OCI-LY1 (cell line): ENCODE results near the gene PRLR.

Experiments used
- H2AFZ ChIP-seq: fragments of 200-600 bp; sonication (generic), shearing (Covaris generic); 2 replicates; pipeline ENCODE4 v1.6.0; 2014; ENCODE audit warnings: antibody characterized with exemption, mild to moderate bottlenecking, low read length
- H3F3A ChIP-seq: fragments of 200-600 bp; sonication (generic), shearing (Covaris generic); 2 replicates; pipeline ENCODE4 v1.6.0; 2014; ENCODE audit warnings: mild to moderate bottlenecking, antibody characterized with exemption, low read length, moderate library complexity; ENCODE audit not compliant: insufficient read depth
- H3K27ac ChIP-seq: fragments of 200-600 bp; sonication (generic); 2 replicates; pipeline ENCODE4 v1.5.1; 2014; ENCODE audit warnings: low read length, mixed run types, mild to moderate bottlenecking, low read depth; ENCODE audit not compliant: poor library complexity, severe bottlenecking
- H3K27me3 ChIP-seq: fragments of 200-600 bp; sonication (generic); 2 replicates; pipeline ENCODE4 v1.6.0; 2014; ENCODE audit warnings: antibody characterized with exemption, mild to moderate bottlenecking, low read length, moderate library complexity; ENCODE audit not compliant: insufficient read depth
- H3K36me3 ChIP-seq: fragments of 200-600 bp; sonication (generic); 2 replicates; pipeline ENCODE4 v1.6.1; 2014; ENCODE audit warnings: mild to moderate bottlenecking, antibody characterized with exemption, low read length, moderate library complexity, mixed read lengths; ENCODE audit not compliant: insufficient read depth
- H3K4me1 ChIP-seq: fragments of 200-600 bp; sonication (generic); 2 replicates; pipeline ENCODE4 v1.5.1; 2014; ENCODE audit warnings: mild to moderate bottlenecking, low read length, moderate library complexity; ENCODE audit not compliant: insufficient read depth, severe bottlenecking
- H3K4me2 ChIP-seq: fragments of 200-600 bp; sonication (generic), shearing (Covaris generic); 2 replicates; pipeline ENCODE4 v1.6.1; 2014; ENCODE audit warnings: low read length
- H3K4me3 ChIP-seq: fragments of 200-600 bp; sonication (generic); 2 replicates; pipeline ENCODE4 v1.5.1; 2014; ENCODE audit warnings: low read length, low read depth, mild to moderate bottlenecking, mixed read lengths; ENCODE audit not compliant: poor library complexity, severe bottlenecking
- H3K79me2 ChIP-seq: fragments of 200-600 bp; shearing (Covaris generic); 2 replicates; pipeline ENCODE4 v1.6.1; 2016; ENCODE audit warnings: mixed run types, low read length, mixed read lengths; ENCODE audit not compliant: insufficient read depth
- H3K9ac ChIP-seq: fragments of 200-600 bp; sonication (generic), shearing (Covaris generic); 2 replicates; pipeline ENCODE4 v1.6.1; 2014; ENCODE audit warnings: mild to moderate bottlenecking, low read length, mixed read lengths
- H3K9me2 ChIP-seq: fragments of 200-600 bp; sonication (generic), shearing (Covaris generic); 2 replicates; pipeline ENCODE4 v1.6.1; 2014; ENCODE audit warnings: low read depth, mild to moderate bottlenecking, low read length, mixed read lengths
- H3K9me3 ChIP-seq: fragments of 200-600 bp; shearing (Covaris generic); 2 replicates; pipeline ENCODE4 v1.6.1; 2014; ENCODE audit warnings: low read length, mixed read lengths
- H4K20me1 ChIP-seq: fragments of 200-600 bp; sonication (generic), shearing (Covaris generic); 2 replicates; pipeline ENCODE4 v1.6.0; 2016; ENCODE audit warnings: mild to moderate bottlenecking, low read length; ENCODE audit not compliant: insufficient read depth
- EZH2 ChIP-seq: fragments of 200-600 bp; sonication (generic), shearing (Covaris generic); IDR thresholded peaks from 2 replicates; pipeline ENCODE4 v1.8.0; 2017; ENCODE audit warnings: borderline replicate concordance, mixed run types, mild to moderate bottlenecking, antibody characterized with exemption, low read length, moderate library complexity, mixed read lengths
- TF ChIP-seq, protein P1 (sequence below): fragments of 200-600 bp; sonication (generic), shearing (Covaris generic); IDR thresholded peaks from 2 replicates; pipeline ENCODE4 v1.5.1; 2017; ENCODE audit warnings: mild to moderate bottlenecking, antibody characterized with exemption, low read length, moderate library complexity, mixed read lengths

Gene PRLR

DNA sequence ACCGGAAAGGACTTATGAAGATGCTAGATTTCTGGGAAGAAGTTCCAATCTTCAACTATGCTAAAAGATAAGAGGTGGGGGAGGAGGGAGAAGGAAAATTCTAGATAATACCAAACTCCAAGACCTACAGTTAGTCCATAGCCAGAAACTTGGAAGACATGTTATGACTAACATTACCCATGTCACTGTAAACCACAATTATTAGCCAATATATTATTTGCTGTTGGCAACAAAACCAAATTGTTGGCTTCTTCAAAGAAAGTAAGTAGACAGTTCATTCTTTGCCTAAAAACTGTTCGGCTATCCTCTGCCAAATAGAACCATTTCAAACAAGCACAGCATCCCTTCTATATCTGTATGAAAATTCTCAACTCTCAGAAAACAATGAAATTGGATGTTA lies 25.1 kb downstream of the PRLR start:
- Histone ChIP-seq H3K79me2 (no peaks in the 10 kb centered on the region), H3F3A (no peaks in the 10 kb centered on the region), H3K9me3 (no peaks in the 10 kb centered on the region), H4K20me1 (no peaks in the 10 kb centered on the region), H3K36me3 (no peaks in the 10 kb centered on the region), H3K9me2 (no peaks in the 10 kb centered on the region), H3K27ac (no peak overlapping the region), H3K4me2 (no peak overlapping the region), H3K4me3 (no peak overlapping the region), H3K27me3 (no peaks in the 10 kb centered on the region), H3K9ac (no peak overlapping the region), H2AFZ (no peak overlapping the region), H3K4me1 (no peaks in the 10 kb centered on the region)
- TF ChIP-seq, protein P1, sequence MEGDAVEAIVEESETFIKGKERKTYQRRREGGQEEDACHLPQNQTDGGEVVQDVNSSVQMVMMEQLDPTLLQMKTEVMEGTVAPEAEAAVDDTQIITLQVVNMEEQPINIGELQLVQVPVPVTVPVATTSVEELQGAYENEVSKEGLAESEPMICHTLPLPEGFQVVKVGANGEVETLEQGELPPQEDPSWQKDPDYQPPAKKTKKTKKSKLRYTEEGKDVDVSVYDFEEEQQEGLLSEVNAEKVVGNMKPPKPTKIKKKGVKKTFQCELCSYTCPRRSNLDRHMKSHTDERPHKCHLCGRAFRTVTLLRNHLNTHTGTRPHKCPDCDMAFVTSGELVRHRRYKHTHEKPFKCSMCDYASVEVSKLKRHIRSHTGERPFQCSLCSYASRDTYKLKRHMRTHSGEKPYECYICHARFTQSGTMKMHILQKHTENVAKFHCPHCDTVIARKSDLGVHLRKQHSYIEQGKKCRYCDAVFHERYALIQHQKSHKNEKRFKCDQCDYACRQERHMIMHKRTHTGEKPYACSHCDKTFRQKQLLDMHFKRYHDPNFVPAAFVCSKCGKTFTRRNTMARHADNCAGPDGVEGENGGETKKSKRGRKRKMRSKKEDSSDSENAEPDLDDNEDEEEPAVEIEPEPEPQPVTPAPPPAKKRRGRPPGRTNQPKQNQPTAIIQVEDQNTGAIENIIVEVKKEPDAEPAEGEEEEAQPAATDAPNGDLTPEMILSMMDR: no peak

DNA sequence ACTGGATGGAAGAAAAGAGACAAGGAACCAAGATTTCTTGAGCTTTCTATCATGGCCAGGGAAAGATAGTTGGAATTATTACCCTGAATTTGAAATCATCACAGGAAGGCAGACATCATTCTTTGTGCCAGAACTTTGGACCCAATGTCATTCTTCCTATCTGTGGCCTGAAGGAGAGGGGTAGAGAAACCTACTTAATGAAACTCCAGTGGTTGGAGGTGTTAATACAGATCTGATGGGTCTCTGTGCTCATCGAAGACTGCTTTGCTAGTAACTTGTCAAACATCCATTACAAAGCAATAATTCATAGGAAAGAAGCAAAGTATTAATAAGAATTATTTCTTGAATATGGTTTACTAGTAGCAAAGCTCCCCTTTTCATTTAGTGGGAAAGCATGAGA lies 26.9 kb downstream of the PRLR start:
- Histone ChIP-seq H3K27me3 (no peaks in the 10 kb centered on the region; the same call in 1 of the 2 replicates), H3K9me2 (no peaks in the 10 kb centered on the region), H2AFZ (no peak overlapping the region), H3K4me2 (no peak overlapping the region), H3F3A (no peaks in the 10 kb centered on the region), H3K4me3 (no peak overlapping the region), H3K36me3 (no peaks in the 10 kb centered on the region), H3K79me2 (no peaks in the 10 kb centered on the region), H3K9me3 (no peaks in the 10 kb centered on the region), H4K20me1 (no peaks in the 10 kb centered on the region), H3K9ac (no peak overlapping the region), H3K4me1 (no peaks in the 10 kb centered on the region), H3K27ac (no peak overlapping the region)
- TF ChIP-seq, protein P1: no peak
- TF ChIP-seq EZH2: no peak

DNA sequence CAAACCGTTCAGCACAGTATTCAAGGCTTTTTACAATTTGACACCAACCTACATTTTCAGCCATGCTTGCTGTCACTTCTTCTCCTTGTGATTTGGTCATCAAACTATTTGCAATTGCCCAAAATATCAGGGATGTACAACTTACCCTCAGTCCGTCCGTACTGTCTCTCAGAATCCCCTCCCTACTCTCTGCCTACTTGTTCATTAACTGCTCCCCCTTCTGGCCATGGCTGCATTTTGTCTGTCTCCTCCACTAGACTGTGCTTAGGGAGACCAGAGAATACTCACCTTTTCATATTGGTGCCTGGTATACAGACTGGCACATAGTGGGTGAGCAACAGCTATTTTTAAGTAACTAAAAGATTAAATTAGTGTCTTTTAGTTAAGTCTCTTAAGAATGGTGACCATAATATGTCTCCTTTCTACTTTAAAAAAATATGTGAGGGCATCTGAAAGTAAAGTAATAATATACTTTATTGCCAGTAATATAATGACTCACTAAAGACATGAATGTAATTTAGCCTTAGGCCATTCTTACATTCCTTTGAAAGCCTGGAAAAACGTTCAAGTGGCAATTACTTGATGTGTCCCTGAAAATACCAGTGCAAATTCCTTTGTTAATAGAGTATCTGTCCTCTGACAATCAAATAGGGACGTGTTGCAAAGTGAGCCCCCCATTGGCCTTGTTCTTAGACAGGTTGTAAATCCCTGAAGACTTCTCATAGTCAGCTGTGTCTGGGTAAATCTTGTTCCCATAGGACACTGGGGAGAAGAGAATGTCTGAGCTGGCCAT lies 27.8 kb downstream of the PRLR start:
- Histone ChIP-seq H2AFZ (no peak overlapping the region), H3K4me1 (no peaks in the 10 kb centered on the region), H3K4me3 (no peak overlapping the region), H3K27ac (no peak overlapping the region), H3K9me3 (no peaks in the 10 kb centered on the region), H4K20me1 (no peaks in the 10 kb centered on the region), H3K36me3 (no peaks in the 10 kb centered on the region), H3K9ac (no peak overlapping the region), H3K4me2 (no peak overlapping the region), H3K9me2 (no peaks in the 10 kb centered on the region), H3F3A (no peaks in the 10 kb centered on the region), H3K79me2 (no peaks in the 10 kb centered on the region), H3K27me3 (no peaks in the 10 kb centered on the region; the same call in 1 of the 2 replicates)
- TF ChIP-seq EZH2: no peak
- TF ChIP-seq, protein P1: peak; percentile 73
